GM23248 (cell line): Measurements from ENCODE around the gene AQP9. TPM values are rescaled to one million over a fixed set of nuclear protein-coding genes. Genes with fewer than 3 reads are reported as not detected.

ENCODE experiments used
- DNase-seq: peaks from one replicate; pipeline ENCODE4 v3.0.0-alpha.2; 2015
- H2AFZ ChIP-seq: fragments of 200-600 bp; sonication (generic); 2 replicates; pipeline ENCODE4 v1.6.1; 2016; ENCODE audit warnings: antibody characterized with exemption
- H3F3A ChIP-seq: fragments of 200-600 bp; sonication (generic); 2 replicates; pipeline ENCODE4 v1.6.1; 2016; ENCODE audit warnings: mild to moderate bottlenecking, antibody characterized with exemption, mixed run types; ENCODE audit not compliant: insufficient read depth
- H3K27ac ChIP-seq: fragments of 200-600 bp; sonication (generic); 2 replicates; pipeline ENCODE4 v1.5.1; 2016; ENCODE audit warnings: mild to moderate bottlenecking
- H3K27me3 ChIP-seq: fragments of 200-600 bp; sonication (generic); replicated peaks from 2 replicates; pipeline ENCODE4 v1.6.1; 2016; ENCODE audit warnings: mild to moderate bottlenecking; ENCODE audit not compliant: insufficient read depth
- H3K36me3 ChIP-seq: fragments of 200-600 bp; sonication (generic); 2 replicates; pipeline ENCODE4 v1.6.1; 2016; ENCODE audit warnings: low read depth, mild to moderate bottlenecking
- H3K4me1 ChIP-seq: fragments of 200-600 bp; sonication (generic); 2 replicates; pipeline ENCODE4 v1.6.1; 2016; ENCODE audit warnings: mild to moderate bottlenecking; ENCODE audit not compliant: insufficient read depth
- H3K4me2 ChIP-seq: fragments of 200-600 bp; sonication (generic); one replicate; pipeline ENCODE4 v1.6.1; 2016; ENCODE audit warnings: mild to moderate bottlenecking; ENCODE audit not compliant: unreplicated experiment
- H3K4me3 ChIP-seq: fragments of 200-600 bp; sonication (generic); 2 replicates; pipeline ENCODE4 v1.5.1; 2016; ENCODE audit warnings: mild to moderate bottlenecking
- H3K79me2 ChIP-seq: fragments of 200-600 bp; sonication (generic); 2 replicates; pipeline ENCODE4 v1.6.1; 2016; ENCODE audit warnings: mild to moderate bottlenecking; ENCODE audit not compliant: insufficient read depth
- H3K9ac ChIP-seq: fragments of 200-600 bp; sonication (generic); 2 replicates; pipeline ENCODE4 v1.6.1; 2016; ENCODE audit warnings: mild to moderate bottlenecking
- H3K9me2 ChIP-seq: fragments of 200-600 bp; sonication (generic); 2 replicates; pipeline ENCODE4 v1.6.1; 2016; ENCODE audit warnings: mixed run types, mild to moderate bottlenecking, moderate library complexity; ENCODE audit not compliant: insufficient read depth
- H3K9me3 ChIP-seq: fragments of 200-600 bp; sonication (generic); one replicate; pipeline ENCODE4 v1.6.1; 2017; ENCODE audit warnings: low read depth
- H4K20me1 ChIP-seq: fragments of 200-600 bp; sonication (generic); 2 replicates; pipeline ENCODE4 v1.6.0; 2016; ENCODE audit not compliant: insufficient read depth
- EZH2 ChIP-seq: fragments of 200-600 bp; sonication (generic); IDR thresholded peaks from 2 replicates; pipeline ENCODE4 v1.6.1; 2018; ENCODE audit warnings: antibody characterized with exemption, mild to moderate bottlenecking; ENCODE audit not compliant: insufficient read depth, poor library complexity, severe bottlenecking
- EZH2phosphoT487 ChIP-seq: fragments of 200-600 bp; sonication (generic); IDR thresholded peaks from 2 replicates; pipeline ENCODE4 v1.6.1; 2018; ENCODE audit warnings: antibody characterized with exemption, moderate library complexity, mild to moderate bottlenecking, low read depth; ENCODE audit not compliant: insufficient read depth
- WGBS, 2 experiments: methylation state at CpG; one replicate each; pipeline ENCODE4 v1.1.6; 2015 to 2017; ENCODE audit warnings: low lambda C conversion rate in 2 of 2, low coverage in 1 of 2; ENCODE audit errors: missing lambda C conversion rate in 2 of 2; 5-methylcytosine and 5-hydroxymethylcytosine counted together
- in situ Hi-C: fragments of 300-500 bp; cut with MboI; formaldehyde crosslinking; loops from 2 replicates; pipeline ENCODE4 v1.15.0; 2020
- polyA plus RNA-seq: library from polyadenylated mRNA; unstranded; fragments of >200 nt; fragmentation: Nextera tagmentation; extraction: Ambion mirVana; gene quantifications from 2 replicates; pipeline ENCODE4 v1.2.1, GENCODE V29; 2016
- total RNA-seq: library from RNA; depleted of rRNA; stranded (reverse); fragments of >200 nt; shearing (Covaris generic); gene quantifications from 2 replicates; pipeline ENCODE4 v1.2.3, GENCODE V29; 2014

AQP9 gene
- total and polyA plus RNA-seq, 2 experiments from 2014 or later, result not detected

DNA sequence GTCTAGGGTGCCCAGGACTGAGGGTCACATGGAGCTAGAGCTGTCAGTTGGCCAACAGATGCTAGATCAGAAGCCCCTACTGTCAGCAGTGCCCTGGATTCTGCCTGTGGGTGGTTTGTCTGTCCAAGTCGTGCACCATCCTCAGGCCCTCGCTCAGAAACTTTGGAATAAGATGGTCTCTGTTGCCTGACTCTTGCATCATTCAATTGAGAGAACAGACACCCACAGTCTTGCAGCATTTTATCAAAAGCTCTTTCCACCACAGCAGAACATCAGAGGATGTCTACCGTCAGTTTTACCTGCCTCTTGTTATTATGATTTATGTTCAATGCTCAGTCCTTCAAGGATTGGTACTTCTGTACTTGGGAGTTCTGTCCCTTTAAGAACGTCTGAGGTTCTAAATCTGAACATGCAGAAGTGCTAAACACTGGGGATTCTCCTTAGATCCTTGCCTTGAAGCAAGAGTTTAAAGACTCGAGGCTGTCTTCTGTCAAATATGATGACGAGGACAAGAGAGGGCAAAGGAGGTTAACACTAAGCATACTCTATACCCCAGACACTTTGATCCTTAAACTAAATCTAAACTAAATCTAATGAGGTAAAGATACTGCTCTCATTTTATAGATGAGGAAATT is 4.8 kb downstream of the AQP9 start:
- H3K4me3 ChIP-seq, result no peak overlapping the region
- H3K9me3 ChIP-seq, result no peaks in the 10 kb centered on the region
- no peak overlapping the region for H3K9ac ChIP-seq
- no peaks in the 10 kb centered on the region for H4K20me1 ChIP-seq
- 65 to 67% methylated on average over 6 of the region's 6 CpGs for WGBS, 2 experiments
- no peak overlapping the region for H3K4me2 ChIP-seq
- no peak for TF ChIP-seq EZH2
- no peak for TF ChIP-seq EZH2phosphoT487
- no peaks in the 10 kb centered on the region for H3K36me3 ChIP-seq
- no peaks in the 10 kb centered on the region for H3K79me2 ChIP-seq
- in situ Hi-C loops, result no loop called here
- no peaks in the 10 kb centered on the region for H3K27me3 ChIP-seq
- DNase-seq, result no peak
- H3K4me1 ChIP-seq, result peaks cover 21% of the 10 kb centered on the region
- H3F3A ChIP-seq, result peaks cover 19% of the 10 kb centered on the region
- no peaks in the 10 kb centered on the region for H3K9me2 ChIP-seq
- H2AFZ ChIP-seq, result no peak overlapping the region
- H3K27ac ChIP-seq, result no peak overlapping the region

DNA sequence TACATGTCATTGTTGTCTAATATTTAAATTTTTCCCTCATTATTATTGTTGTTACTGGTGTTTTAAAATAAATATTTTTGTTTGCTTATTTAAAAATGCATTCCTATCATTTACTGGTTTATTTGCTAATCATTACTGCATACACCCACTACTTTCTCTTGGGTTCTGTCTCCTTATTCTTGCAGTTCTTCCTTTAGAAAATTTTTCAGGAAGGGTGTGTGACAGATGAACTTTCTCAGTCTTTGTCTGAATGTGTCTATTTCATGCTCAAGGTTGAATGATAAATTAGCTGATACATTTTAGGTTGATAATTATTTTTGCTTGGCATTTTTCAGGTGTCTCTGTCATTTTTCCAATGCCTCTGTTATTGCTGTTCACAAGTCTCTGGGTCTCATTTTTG is 7.4 kb downstream of the AQP9 start:
- no peaks in the 10 kb centered on the region for H3K27me3 ChIP-seq
- H3F3A ChIP-seq, result peaks cover 1% of the 10 kb centered on the region
- H3K4me2 ChIP-seq, result no peak overlapping the region
- no peak overlapping the region for H2AFZ ChIP-seq
- H3K27ac ChIP-seq, result no peak overlapping the region
- H3K9me2 ChIP-seq, result no peaks in the 10 kb centered on the region
- H3K4me1 ChIP-seq, result no peaks in the 10 kb centered on the region
- H3K36me3 ChIP-seq, result no peaks in the 10 kb centered on the region
- no peak overlapping the region for H3K4me3 ChIP-seq
- TF ChIP-seq EZH2phosphoT487 (no peak), EZH2 (no peak)
- in situ Hi-C loops, result no loop called here
- H3K9ac ChIP-seq, result no peak overlapping the region
- no peaks in the 10 kb centered on the region for H4K20me1 ChIP-seq
- no peaks in the 10 kb centered on the region for H3K9me3 ChIP-seq
- DNase-seq, result no peak
- no peaks in the 10 kb centered on the region for H3K79me2 ChIP-seq

DNA sequence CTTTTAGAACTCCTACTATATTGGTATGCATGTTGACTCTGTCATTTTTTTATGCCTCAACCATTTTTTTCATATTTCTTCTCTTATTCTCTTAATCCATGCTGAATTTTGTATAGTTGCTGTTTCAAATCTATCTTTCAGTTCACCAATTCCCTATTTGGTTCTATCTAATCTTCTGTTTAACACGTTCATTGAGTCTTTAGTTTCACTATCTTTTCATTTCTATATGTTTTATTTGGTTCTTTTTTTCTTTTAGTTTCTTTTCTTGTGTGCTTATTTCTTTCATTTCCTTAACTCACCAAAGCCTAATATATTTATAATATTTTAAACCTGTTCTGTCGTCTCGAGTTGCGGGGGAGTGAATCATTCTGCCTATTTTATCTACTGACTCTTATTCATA is 8.0 kb downstream of the AQP9 start:
- in situ Hi-C loops, result no loop called here
- H3K36me3 ChIP-seq, result no peaks in the 10 kb centered on the region
- no peak for DNase-seq

DNA sequence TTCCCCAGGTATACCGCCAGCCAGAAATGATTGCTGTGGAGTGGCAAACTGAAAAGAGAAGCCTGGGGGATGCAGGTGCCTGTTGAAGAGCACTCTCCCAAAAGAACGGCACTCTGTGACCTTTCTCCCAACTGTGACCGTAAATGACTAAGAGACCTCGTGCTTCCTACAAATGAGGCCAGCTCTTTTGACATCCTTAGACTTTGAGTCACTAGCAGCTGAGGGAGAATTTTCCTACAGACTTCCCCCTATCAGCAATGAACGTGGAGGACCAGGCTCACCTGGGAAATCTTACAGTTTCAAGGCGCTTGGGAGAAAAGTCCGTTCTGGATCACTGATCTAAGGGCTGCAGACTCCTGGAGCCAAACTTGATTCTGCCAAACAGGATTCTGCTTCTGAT is 8.6 kb downstream of the AQP9 start:
- no peak overlapping the region for H2AFZ ChIP-seq
- H3K27me3 ChIP-seq, result no peaks in the 10 kb centered on the region
- no peaks in the 10 kb centered on the region for H3K9me3 ChIP-seq
- H3K9me2 ChIP-seq, result no peaks in the 10 kb centered on the region
- 70 to 72% methylated on average over 7 of the region's 7 CpGs for WGBS, 2 experiments
- no peaks in the 10 kb centered on the region for H4K20me1 ChIP-seq
- H3K4me3 ChIP-seq, result no peak overlapping the region
- H3K79me2 ChIP-seq, result no peaks in the 10 kb centered on the region
- no peak for TF ChIP-seq EZH2
- TF ChIP-seq EZH2phosphoT487, result no peak
- H3K27ac ChIP-seq, result no peak overlapping the region
- no peak overlapping the region for H3K4me2 ChIP-seq
- no peaks in the 10 kb centered on the region for H3K4me1 ChIP-seq
- DNase-seq, result peak; percentile 36
- in situ Hi-C loops, result no loop called here
- no peak overlapping the region for H3K9ac ChIP-seq
- H3K36me3 ChIP-seq, result no peaks in the 10 kb centered on the region
- no peaks in the 10 kb centered on the region for H3F3A ChIP-seq

More for the DNA sequence above, 8.0 kb downstream of the AQP9 start:
- H3K9me2 ChIP-seq, result no peaks in the 10 kb centered on the region
- no peaks in the 10 kb centered on the region for H3K27me3 ChIP-seq
- no peak overlapping the region for H3K4me3 ChIP-seq
- H3K27ac ChIP-seq, result no peak overlapping the region
- H3K4me2 ChIP-seq, result no peak overlapping the region
- TF ChIP-seq EZH2phosphoT487 (no peak), EZH2 (no peak)
- H3K4me1 ChIP-seq, result no peaks in the 10 kb centered on the region
- 91 to 96% methylated on average over 4 of the region's 4 CpGs for WGBS, 2 experiments
- H4K20me1 ChIP-seq, result no peaks in the 10 kb centered on the region
- no peaks in the 10 kb centered on the region for H3F3A ChIP-seq
- H3K79me2 ChIP-seq, result no peaks in the 10 kb centered on the region
- H3K9me3 ChIP-seq, result no peaks in the 10 kb centered on the region
- H3K9ac ChIP-seq, result no peak overlapping the region
- H2AFZ ChIP-seq, result no peak overlapping the region

DNA sequence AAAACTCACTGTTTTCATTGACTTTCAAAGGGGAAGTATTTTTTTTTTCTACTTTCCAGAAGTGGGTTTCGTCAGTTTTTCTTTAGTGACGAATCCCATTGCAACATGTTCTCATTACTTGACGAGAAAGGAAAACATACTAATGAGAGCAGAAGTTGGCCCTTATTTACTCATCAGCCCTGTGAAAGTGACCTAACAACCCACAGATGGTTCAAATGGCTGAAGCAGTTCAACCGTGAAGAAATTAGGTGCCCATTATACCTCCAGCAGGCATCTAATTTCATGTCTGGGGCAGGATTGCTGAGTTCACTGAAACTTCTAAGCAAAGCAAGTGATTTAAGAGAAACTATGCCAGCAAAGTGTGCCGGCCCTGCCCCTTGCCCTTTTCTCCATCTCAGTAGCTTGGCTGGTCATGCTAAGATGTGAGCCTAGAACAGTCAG is 9.0 kb downstream of the AQP9 start:
- TF ChIP-seq EZH2phosphoT487, result no peak
- TF ChIP-seq EZH2, result no peak
- no peaks in the 10 kb centered on the region for H3K9me2 ChIP-seq
- WGBS, 2 experiments, result 77 to 80% methylated on average over 5 of the region's 5 CpGs
- in situ Hi-C loops, result no loop called here
- no peak overlapping the region for H3K4me2 ChIP-seq
- H3K36me3 ChIP-seq, result no peaks in the 10 kb centered on the region
- no peaks in the 10 kb centered on the region for H3K27me3 ChIP-seq
- H4K20me1 ChIP-seq, result no peaks in the 10 kb centered on the region
- H3K27ac ChIP-seq, result no peak overlapping the region
- no peaks in the 10 kb centered on the region for H3K79me2 ChIP-seq
- no peak overlapping the region for H3K4me3 ChIP-seq
- H3K4me1 ChIP-seq, result no peaks in the 10 kb centered on the region
- no peaks in the 10 kb centered on the region for H3K9me3 ChIP-seq
- no peak for DNase-seq
- H3K9ac ChIP-seq, result no peak overlapping the region
- no peak overlapping the region for H2AFZ ChIP-seq
- no peaks in the 10 kb centered on the region for H3F3A ChIP-seq
